Stimulated activated CD8-positive, alpha-beta memory T cell treated with anti-CD3 and anti-CD28 coated beads, Interleukin-4, amount 100 ng/mL, for 4 hours (primary cell): ENCODE measurements around the gene RSPO1.
"Not testable (repeated sequence)": the region's sequence is repeated elsewhere in the genome, so short reads cannot be mapped to it uniquely, and the experiment has no call there.

Source experiments
- DNase-seq, 2 donors: peaks; one replicate each; pipeline ENCODE4 v3.0.0-alpha.2; 2020; ENCODE audit warnings: low read depth in 2 of 2, low spot score in 1 of 2

RSPO1 gene

DNA sequence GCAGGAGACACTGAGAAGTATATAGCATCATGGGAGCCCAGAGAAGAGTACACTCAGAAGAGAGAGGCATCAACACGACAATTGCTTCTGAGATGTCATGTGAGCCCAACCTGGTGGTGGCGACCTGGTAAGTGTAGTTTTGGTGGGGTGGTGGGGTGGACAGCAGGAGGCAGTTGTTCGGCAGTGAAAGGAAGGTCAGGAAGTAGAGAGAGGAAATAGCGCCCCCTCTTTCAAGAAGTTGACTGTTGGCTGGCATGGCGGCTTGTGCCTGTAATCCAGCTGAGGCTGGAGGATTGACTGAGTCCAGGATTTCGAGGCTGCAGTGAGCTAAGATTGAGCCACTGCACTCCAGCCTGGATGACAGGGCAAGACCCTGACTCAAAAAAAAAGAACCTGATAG is 12.6 kb downstream of the RSPO1 start:
- no peak for DNase-seq

DNA sequence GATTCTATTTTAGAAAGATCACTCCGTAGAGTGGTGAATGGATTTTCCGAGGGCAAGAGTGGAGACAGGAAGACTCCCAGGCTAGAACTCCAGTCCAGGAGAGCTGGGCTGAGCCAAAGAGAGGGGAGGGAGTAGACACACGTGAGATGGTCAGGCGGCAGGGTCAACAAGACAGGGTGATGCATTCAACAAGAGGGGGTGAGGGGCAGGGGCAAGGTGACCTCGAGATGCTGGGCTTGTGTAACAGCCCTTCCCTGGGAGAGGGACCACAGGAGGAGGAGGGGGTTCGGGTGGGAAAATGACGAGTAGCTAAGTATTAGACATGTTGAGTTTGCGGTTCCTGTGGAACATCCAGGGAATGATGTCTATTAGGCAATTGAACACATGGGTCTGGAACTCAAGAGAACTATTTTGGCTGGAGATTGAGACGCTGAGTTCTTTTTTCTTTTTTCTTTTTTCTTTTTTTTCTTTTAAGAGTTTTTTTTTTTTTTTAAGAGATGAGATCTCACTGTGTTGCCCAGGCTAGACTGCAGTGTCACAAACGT is 13.3 kb downstream of the RSPO1 start:
- DNase-seq: no peak

DNA sequence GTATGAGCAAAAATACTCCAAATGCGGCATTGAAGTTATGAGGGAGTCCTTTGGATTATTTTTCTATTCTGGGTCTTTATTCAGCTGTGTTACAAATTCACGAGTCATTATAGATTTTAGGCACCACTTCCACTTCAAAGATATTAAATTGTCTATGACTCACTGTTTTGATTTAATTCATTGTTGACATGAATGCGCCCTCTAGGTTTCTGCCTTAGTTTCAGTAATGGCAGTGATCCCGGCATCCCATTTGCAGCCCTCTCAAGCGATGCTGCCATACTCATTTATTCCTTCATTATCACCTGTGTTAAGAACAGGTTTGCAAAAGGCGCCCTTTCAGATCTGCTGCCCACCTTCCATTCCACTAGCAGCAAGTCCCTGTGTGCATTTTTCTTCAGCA is 14.0 kb downstream of the RSPO1 start:
- DNase-seq: no peak

DNA sequence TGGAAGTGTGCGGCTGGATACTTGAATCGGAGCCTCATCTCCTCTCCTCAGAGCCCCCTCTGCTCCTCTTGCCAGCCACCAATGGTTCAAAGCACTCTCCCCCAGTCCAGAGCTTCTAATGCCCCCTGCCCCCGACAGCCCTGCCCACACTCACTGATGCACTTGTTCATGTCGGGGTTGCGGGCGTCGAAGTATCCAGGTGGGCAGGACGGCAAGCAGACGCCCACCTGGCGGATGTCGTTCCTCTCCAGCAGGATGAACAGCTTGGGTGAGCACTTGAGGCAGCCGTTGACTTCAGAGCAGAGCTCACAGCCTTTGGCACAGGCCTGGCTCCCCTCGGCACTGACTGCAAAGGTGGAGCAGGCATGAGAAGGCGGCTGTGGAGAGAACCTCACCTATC is 18.4 kb downstream of the RSPO1 start:
- DNase-seq: no peak

DNA sequence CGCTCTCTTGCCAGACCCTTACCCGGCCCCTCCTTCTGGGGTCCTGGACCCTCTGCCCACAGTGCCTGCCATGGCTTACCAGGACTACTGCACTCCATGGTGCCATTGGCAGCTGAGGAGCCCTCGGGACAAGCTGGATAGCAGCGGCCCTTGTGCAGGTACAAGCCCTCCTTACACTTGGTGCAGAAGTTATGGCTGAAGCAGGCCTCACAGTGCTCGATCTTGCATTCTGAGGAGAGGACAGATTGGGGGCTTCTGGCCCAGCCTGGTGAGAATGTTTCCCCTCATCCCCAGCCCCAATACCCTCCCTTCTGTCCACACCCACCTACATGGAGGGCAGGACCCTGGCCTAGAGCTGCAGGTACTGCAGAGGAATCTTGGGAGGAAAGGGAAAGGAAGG is 20.6 kb downstream of the RSPO1 start:
- no peak for DNase-seq

DNA sequence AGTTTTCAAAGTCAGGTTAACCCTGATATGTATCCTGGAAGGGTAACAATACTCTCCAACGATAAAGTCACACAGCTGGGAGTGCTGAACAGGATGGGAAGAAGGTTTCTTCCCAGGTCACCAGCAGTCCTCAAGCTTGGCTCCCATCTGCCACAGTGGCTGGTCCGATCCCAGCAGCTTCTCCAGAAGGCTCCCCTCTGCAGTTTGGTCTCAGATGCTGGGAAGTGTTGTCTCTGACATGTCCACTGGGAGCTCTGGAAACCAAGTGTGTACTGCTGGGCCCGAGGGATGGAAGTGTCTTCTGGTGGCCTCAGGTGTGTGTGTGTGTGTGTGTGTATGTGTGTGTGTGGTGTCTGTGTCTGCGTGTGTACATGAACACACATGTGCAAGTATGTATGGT is 22.5 kb downstream of the RSPO1 start:
- DNase-seq: no peak

DNA sequence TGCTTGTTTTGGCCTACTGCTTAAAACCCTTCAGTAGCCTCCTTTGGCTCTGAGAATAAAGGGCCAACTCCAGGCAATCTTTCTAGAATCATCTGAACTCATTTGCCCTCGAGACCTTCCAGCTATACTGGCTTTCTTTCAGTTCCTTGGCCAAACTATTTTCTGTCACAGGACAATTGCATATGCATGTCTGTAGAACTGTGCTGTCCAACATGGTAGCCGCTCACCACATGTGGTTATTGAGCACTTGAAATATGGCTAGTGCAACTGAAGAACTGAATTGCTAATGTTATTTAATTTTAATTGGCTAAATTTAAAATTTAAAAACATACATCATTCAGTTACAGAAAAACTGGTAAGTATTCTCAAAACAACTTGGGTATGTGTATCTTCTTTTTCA is 24.7 kb downstream of the RSPO1 start:
- no peak for DNase-seq

DNA sequence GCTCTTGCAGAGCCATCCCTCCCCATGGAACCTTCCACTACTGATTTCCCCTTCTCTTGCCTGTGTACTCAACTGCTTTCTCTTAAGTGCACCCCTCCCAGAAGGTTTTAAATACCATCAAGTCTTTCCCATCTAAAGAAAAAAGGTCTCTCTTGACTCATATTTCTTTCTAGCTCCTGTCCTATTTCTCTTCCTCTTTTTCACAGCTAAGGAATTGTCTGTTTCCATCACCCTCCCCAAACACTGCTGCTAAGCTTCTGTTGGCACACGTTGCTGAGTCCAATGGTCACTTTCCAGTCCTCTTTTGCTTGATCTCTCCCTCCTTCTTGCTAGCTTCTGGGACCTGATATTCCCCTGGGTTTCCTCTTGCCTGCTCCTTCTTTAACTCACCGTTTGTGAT is 25.7 kb downstream of the RSPO1 start:
- no peak for DNase-seq

DNA sequence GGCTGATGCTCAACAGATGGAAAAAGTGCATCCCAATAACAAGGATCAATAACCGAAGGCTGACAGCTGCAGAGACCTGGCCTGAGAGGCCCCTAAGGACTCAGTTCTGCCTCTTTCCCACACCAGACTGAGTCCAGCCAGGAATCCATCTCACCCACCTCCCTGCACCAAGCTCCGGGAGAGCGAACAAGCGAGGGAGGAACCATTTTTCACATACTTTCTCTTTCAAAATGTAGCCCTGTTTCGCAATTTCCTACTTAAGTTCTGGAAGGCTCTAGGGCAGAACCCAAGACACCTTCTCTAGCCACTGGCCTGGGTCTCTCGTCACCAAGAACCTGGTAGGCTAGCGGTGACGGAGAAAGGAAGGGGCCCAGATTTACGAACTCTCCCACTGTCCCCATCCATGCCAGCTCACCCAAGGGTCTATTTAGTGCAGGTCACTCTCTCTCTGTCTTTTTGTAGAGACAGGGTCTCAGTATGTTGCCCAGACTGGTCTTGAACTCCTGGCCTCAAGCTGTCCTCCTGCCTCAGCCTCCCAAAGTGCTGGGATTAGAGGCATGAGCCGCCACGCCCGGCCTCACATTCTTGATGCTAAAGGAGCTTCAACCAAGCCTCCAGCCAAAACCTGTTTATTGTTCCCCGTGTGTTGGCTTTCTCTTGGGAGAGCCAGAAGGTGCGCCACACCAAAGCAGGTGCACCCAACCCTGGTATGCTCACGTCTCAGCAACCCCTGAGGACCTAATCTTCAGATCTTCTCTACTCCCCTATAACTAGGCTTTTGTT is 28.0 kb downstream of the RSPO1 start:
- DNase-seq: no peak

DNA sequence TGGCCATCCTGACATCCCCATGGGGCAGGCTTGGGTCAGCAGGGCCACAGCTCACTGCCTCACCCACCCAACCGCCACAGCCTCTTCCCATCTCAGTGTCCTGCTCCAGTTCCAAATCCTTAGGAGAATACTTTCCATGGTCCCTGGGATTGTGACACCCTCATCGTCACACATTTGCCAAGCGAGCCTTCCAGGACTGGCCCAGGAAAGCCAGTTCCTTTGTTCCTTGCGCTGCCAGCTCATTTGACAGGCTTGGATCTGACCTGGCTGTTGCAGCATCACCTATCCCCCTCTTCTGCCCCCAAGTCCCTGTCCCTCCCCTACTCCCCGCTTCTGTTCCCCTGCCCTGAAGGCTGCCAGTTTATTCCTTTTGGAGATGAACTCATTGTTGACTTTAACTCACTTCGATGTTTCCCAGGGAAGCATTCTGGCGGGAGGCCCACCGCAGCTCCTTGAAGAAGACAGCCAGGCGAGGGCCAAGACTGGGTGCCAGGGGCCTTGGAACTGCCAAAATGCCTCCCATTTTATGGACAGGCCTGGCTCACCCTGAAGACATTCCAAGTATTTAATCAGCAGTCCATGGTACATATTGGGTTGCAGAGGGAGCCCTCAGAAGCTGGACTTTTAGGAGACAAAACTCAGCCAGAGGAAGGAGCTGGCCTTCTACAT is 28.8 kb downstream of the RSPO1 start:
- no peak for DNase-seq

DNA sequence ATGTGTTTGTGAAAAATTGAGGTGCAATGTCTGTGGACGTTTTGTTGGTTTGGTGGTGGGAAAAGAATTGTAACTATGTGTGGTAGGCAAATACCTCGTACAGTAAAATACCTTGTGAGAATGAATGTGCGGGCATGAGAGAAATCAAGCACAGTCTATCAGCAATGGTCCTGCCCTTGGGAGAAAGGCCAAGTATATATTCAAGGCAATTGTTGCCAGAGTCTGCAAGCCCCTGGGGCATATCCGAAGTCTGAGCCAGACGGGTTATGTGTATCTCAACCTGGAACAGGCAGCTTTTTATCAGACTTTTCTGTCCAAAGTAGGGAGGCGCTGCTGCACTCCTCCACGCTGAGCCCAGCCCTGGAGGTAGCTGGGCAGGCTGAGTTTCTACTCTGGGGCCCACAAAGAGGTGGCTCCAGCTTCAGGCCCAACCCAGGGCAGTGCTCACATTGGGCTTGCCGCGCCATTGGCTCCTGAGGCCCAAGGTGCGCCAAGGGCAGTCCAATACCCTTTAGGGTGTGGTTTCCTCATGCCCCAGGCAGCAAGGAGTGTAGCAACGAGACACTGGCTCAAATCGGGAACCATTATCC is 29.5 kb downstream of the RSPO1 start:
- DNase-seq: no peak

DNA sequence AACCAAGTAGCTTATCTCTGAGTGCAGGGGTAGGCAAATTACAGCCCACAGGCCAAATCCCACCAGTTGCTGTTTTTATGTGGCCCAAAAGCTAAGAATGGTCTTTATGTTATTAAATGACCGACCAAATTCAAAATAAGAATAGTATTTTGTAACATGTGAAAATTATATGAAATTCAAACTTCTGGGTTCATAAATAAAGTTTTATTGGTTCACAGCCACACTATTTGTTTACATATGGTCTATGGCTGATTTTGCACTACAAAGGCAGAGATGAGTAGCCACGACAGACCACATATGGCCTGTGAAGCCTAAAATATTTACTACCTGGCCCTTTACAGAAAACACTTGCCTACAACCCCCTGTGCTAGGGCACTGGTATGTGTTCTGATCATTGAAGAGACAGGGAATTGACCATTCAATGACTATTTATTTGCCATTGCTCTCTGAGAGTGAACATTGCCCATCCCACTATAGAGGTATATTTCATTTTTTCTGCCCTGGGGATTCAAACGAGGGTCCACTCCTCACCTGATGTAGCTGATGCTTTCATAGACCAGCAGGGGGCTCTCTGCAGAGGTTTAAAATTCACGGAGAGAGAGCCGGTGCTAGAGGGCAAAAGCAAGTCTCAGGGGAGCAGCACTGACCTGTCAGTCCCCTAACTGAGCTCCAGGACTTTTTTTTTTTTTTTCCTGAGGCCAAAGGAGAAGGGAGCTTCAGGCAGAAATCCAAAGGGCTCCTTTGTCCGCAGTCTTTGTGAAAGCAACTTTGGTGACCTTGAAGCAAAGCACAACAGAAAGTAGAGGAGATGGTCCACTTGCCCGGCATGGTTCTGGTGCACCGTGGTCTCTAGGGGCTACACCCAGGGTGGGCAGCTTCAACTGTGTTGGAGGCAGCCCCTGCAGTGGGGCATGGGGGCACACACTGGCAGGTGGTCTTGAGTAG is 31.7 kb downstream of the RSPO1 start:
- peak in 1 of 2 donors; percentile 3 for DNase-seq

DNA sequence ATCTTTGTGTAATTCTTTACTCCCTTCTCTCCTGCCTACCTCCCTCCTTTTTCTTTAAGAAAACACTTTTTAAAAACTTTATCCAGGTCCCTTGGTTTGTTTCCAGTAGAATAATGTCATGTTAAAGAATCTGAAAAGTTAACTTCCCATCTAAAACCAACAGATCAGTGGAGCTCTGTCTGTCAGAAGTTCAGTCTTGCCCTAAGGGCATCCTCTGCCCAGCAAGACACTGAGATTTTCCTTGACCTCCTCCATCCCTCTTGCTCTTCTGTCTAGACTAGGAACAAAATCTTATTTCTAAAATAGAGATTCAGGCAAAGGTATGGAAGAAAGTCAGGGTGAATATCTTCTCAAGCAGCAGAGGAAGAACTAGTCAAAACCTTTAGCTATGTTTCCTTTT is 33.3 kb downstream of the RSPO1 start:
- no peak for DNase-seq

DNA sequence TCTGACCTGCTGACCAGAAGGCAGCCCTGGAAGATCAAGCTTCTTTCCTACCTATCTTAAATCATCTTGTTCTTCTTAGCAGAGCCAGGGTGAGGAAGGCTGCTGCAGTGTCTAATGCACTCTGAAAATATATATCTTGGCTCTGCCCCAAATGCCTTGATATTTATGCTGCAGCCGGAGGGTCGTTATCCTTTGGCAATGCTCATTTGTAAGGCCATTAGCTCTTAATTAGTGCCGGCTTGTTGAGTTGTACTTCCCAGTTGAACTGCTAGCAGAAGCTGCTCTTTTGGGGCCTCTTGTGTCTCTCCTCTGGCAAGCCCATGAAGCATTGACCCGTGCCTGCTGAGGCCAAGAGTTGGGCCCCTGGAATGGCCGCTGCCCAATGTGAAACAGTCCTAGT is 34.8 kb downstream of the RSPO1 start:
- DNase-seq: no peak

DNA sequence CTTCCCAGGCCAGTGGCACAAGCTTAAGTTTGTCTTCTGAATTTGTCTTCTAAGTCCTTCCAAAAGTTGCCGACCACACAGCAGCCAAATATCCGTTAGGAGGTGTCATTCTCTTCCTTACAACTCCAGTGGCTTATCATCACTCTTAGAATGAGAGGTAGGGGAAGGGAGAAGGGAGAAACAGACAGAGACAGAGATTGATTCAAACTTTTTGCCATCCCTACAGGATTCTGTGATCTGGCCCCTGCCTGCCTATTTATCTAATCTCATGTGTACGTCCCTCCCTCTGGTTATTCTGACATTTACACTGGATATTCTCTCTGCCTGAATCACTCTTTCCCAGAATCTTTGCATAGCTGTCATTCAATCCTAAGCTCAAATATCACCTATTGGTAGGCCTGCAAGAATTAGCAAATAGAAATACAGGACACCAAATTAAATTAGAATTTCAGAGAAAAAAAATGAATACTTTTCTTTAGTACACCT is 38.5 kb downstream of the RSPO1 start:
- DNase-seq: no peak

DNA sequence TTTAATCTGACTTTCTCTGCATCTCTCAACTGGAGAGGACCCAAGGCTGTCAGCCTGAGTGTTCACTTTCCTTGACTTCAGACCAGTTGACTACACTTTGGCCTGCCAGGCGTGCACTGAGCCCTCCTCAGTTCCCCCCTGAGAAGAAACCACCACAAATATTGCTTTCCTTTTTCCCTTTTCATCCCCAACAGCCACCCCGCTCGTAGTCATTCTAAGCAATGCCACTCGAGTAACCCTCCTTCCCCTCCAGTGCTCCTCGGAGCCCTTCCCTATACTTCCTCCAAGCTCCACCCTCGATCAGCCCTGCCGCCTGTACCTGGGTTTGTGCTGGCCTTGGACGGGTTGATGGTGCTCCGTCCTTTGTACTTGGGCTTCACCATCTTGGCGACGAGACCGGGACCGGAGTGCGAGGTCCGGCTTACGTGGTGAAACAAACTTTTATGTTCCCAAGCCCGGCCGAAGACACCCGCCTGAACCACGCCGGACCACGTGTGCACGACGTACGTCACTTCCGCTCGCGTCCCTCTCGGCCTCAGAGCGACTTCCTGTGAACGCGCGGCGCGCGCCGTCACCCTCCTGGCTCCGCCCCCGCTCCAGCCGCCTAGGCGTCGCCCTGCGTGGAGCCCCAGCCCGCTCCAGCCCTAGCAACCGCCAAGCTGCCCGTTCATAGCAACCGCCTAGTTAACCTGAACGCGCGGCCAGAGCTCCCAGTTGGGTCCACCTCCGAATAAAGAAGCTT is 39.1 kb downstream of the RSPO1 start, which contains the start of gene GNL2:
GNL2 (minus strand) TSS at position 498 of the 742 bp plus-strand sequence; CDS start at position 383, 115 bp downstream.
- peak; percentile 83 to 93 for DNase-seq

DNA sequence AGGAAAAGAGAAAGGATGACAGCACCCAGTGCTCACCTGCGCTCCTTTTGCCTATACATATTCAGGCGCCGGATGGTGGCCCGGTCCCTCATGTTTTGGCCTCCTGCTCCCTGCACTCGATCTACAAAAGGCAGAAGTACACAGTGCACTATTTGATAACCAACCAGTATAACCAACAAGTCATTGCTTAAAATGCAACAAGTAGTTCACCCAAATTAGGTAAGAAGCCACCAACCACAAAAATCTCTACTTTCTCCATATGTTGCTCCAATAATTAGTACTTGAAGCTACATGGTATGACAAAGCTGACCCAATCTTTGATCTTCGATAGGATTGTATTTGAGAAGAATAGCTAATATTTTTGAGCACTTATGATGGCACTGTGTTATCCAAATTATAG is 41.0 kb downstream of the RSPO1 start:
- no peak for DNase-seq

DNA sequence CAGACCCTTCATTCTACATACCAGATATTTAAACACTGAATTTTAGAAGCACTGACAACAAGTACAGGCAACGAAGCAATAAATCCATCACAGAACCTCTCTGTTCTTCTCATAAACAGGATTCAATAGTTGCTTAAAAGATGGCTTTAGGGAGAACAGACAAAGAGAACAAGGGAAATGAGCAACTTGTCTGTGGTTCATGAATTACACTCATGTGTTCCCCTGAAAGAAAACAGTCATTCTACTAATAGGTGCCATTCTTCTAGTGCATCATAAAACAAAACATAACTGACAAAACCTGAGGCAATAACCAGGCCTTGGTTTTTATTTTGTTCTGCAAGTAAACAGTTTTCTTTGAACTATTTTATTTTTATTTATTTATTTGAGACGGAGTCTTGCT is 45.8 kb downstream of the RSPO1 start:
- DNase-seq: no peak

DNA sequence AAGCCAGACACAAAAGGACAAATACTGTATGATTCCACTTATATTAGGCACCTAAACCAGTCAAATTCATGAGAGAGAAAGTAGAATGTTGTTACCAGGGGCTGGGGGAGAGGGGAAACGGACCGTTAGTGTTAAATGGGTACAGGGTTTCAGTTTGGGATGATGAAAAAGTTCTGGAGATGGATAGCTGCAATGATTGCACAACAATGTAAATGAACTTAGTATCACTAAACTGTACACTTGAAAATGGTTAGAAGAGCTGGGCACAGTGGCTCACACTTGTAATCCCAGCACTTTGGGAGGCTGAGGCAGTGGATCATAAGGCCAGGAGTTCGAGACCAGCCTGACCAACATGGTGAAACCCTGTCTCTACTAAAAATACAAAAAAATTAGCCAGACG is 50.1 kb downstream of the RSPO1 start:
- not testable (repeated sequence) for DNase-seq

DNA sequence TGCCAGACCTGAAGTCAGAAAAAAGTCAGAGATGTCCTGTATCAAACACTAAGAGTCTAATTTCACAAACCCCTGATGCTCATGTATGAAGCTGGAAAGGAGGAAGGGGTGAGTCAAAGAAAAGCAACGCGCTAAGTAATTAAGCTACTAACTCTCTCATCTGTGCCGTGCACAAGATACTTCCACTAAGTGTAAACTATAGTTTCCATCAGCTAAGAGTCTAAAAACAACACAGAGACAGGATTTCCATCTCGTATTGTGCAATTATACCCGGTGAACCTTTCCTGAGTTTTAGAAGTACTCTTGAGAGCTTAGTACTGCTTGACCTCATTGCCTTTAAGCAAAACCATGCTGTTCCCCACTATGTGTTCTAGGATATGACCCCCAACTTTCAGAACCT is 59.0 kb downstream of the RSPO1 start:
- no peak for DNase-seq
